ENCODE data around the gene TSPAN17.

The TSPAN17 gene

DNA sequence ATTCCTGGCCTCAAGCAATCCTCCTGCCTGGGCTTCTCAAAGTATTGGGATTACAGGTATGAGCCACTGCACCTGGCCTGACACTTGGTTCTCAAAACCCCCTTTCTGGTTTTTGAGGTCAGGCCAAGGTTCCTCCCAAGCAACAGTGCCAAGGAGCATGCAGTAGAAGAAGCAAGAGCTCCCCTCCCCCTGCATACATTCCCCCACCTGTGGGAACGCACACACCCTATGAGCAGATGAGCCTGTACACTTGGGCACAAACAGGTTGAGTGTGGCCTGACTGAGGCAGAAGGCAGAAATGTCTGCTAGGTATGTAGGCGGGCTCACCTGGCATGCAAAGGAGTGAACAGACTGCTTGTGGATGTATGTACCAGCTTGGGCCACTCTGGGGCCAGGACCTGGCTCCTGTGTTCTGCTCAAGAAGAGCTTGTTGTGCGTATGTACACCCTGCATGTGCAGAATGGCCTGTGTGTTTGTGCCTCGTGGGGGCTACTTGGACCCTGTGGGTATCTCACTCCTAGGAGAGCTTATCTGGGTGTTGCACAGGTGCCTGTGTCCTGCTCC lies 39.1 kb upstream of the TSPAN17 start:
- DNase-seq (ENCODE audit: low spot score), result no peak
- TF ChIP-seq, protein P1, sequence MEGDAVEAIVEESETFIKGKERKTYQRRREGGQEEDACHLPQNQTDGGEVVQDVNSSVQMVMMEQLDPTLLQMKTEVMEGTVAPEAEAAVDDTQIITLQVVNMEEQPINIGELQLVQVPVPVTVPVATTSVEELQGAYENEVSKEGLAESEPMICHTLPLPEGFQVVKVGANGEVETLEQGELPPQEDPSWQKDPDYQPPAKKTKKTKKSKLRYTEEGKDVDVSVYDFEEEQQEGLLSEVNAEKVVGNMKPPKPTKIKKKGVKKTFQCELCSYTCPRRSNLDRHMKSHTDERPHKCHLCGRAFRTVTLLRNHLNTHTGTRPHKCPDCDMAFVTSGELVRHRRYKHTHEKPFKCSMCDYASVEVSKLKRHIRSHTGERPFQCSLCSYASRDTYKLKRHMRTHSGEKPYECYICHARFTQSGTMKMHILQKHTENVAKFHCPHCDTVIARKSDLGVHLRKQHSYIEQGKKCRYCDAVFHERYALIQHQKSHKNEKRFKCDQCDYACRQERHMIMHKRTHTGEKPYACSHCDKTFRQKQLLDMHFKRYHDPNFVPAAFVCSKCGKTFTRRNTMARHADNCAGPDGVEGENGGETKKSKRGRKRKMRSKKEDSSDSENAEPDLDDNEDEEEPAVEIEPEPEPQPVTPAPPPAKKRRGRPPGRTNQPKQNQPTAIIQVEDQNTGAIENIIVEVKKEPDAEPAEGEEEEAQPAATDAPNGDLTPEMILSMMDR (IDR thresholded peaks at IDR 0.05; ENCODE audit: extremely low read depth, insufficient read depth, missing control alignments), result no peak
- in situ Hi-C loops (cut with MboI; ENCODE audit: low pct_unique_long_range_greater_than_20kb, low sequenced_read_pairs, unreplicated experiment), result no loop called here

DNA sequence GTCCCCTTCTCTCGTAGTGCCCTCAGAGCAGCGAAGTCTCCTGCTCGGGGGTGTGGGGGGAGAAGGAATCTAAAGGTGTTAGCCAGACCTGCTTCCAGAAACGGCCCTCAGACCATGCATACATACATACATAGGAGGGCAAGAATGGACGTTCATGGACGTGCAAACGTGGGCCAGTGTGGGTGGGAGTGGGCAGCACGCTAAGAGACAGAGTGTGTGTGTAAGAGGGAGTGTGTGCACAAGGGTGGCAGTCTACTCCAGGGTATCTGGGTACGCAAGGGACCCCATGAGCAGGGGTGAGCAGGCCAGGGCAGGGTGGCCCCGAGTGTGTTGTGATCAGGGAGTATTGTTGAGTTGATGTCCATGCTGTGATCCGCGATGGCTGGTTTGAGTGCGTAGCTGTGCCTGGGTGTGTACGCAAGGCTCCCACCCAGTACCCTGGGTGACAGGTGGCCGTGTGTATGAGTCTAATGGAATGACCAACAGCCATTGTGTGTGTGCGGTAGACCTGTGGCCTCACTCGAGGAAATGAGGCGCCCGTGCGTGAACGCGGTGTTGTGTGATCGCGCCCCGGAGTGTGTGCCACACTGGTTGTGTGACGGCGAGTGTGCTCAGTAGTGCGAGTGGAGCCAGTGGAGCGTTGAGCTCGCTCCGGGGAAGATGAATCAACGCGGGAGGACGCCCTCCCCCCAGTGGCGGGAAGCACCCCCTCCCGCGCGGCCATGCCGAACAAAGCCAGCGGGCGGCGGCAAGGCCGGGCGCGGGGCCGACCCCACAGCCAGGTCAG lies 38.2 kb upstream of the TSPAN17 start:
- TF ChIP-seq, protein P1 (IDR thresholded peaks at IDR 0.05; ENCODE audit: extremely low read depth, insufficient read depth, missing control alignments), result no peak
- in situ Hi-C loops (cut with MboI; ENCODE audit: low pct_unique_long_range_greater_than_20kb, low sequenced_read_pairs, unreplicated experiment), result no loop called here
- no peak for DNase-seq (ENCODE audit: low spot score)

DNA sequence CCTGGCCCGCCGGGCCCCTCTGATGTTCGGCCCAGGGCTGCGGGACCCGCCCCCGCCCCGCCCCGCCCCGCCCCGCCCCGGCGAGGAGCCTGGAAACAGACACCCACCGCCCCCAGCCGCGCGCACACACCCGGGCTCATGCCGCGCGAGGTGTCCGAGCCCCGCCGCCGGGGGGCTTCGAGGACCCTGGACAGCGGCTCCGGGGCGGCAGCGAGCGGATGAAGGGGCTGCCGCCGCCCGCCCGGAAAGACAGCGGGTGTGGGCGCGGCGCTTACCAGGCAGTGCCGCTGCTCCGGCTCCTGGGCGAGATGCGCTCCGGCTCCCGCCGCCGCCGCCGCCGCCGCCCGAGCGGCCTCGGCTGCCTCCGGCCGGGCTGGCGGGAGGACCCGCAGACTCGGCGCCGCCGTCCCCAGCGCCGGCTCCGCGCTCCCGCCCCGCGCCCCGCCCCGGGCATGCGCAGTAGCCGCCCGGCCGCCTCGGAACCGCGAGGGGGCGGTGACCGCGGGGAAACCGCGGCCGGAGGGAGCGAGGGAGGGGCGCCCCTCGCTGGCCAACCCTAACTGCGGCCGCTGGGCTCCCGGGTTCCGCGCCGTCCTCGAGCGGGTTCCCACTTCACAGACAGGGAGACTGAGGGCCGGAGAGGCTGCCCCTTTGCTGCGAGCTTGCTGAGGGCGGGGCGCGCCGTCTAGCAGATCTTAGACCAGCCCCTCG lies 37.4 kb upstream of the TSPAN17 start, which contains the start of gene GPRIN1:
Gene GPRIN1 (minus strand): TSS at position 433 of the 711 bp plus-strand sequence. CDS start 10,322 bp downstream, outside the sequence.
- TF ChIP-seq, protein P1 (IDR thresholded peaks at IDR 0.05; ENCODE audit: extremely low read depth, insufficient read depth, missing control alignments), result peak; percentile 51
- peak; percentile 98 for DNase-seq (ENCODE audit: low spot score)
- in situ Hi-C loops (cut with MboI; ENCODE audit: low pct_unique_long_range_greater_than_20kb, low sequenced_read_pairs, unreplicated experiment), result no loop called here

DNA sequence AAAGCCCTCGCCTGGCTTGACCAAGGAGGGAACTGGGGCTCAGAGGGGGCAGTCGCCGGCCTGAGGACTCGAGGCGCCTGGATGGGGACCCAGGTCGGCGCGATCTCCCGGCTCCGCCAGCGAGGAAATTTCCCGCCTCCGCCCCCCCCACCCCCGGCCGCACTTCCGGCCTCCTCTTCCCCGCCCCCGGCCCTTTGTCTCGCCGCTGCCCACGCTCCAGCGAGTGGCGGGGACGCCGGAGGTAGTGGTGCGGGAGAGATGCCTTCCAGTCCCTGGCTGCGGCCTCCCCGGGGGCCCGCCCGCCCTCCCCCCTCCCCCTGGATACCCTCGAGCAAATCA lies 36.9 kb upstream of the TSPAN17 start:
- TF ChIP-seq, protein P1 (IDR thresholded peaks at IDR 0.05; ENCODE audit: extremely low read depth, insufficient read depth, missing control alignments), result no peak
- no peak for DNase-seq (ENCODE audit: low spot score)
- in situ Hi-C loops (cut with MboI; ENCODE audit: low pct_unique_long_range_greater_than_20kb, low sequenced_read_pairs, unreplicated experiment), result no loop called here

DNA sequence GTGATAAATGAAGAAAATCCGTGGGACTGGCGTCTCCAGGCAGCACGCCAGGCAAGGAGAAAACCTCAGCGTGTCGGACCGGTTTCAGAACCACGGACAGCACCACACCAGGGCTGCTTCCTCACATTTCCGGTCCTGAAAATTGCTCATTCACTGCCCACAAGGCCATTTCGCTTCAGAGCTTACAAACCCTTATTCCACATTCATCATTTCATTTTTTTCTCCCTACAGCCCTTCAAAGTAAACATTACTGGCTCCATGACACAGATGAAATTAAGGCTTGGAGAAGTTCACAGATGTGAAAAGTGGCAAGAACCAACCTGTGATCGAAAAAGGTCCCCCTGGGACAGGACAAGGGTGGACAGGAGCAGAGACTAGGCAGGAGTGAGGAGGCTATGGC lies 35.8 kb upstream of the TSPAN17 start:
- DNase-seq (ENCODE audit: low spot score), result no peak
- in situ Hi-C loops (cut with MboI; ENCODE audit: low pct_unique_long_range_greater_than_20kb, low sequenced_read_pairs, unreplicated experiment), result no loop called here
- TF ChIP-seq, protein P1 (IDR thresholded peaks at IDR 0.05; ENCODE audit: extremely low read depth, insufficient read depth, missing control alignments), result no peak

DNA sequence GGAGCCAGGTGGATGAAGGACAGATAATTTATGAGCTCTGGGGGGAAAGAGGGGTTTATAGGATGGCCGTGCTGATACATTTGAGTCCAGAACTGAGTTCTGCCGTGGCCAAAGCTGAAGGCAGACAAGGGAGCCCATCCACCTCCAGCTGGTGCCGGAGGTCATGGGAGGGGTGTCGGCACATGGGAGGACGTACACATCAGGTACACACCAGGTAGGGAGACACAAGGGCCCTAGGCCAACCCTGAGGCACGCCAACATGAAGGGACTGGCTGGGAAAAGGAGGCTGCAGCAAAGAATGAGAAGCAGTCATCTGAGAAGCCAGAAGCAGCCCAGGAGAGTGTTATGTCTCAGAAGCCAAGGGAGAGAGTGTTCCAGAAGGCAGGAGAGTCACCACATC lies 35.3 kb upstream of the TSPAN17 start:
- in situ Hi-C loops (cut with MboI; ENCODE audit: low pct_unique_long_range_greater_than_20kb, low sequenced_read_pairs, unreplicated experiment), result no loop called here
- TF ChIP-seq, protein P1 (IDR thresholded peaks at IDR 0.05; ENCODE audit: extremely low read depth, insufficient read depth, missing control alignments), result no peak
- DNase-seq (ENCODE audit: low spot score), result no peak
